Kidney (tissue), 14 donors: ENCODE measurements around the gene LAMB2. TPM values are rescaled to one million over a fixed set of nuclear protein-coding genes. Genes with fewer than 3 reads are reported as not detected.

Experiments used
- DNase-seq, 5 donors: peaks; one replicate each; pipeline ENCODE4 v3.0.0-alpha.2; 2013 to 2020
- FAIRE-seq: peaks from 2 replicates; lab custom pipeline; 2012; peaks lifted over from hg19 to GRCh38; lab: Jason Lieb, UNC
- H3K27ac ChIP-seq, 2 donors: one replicate each; pipeline ENCODE4 v1.7.0; 2013; ENCODE audit warnings: low read depth in 2 of 2, low read length in 2 of 2, inconsistent platforms in 1 of 2
- H3K27me3 ChIP-seq: one replicate; pipeline ENCODE4 v1.7.1; 2013; ENCODE audit warnings: low read length, inconsistent platforms; ENCODE audit not compliant: control insufficient read depth, insufficient read depth
- H3K36me3 ChIP-seq, 3 donors: one replicate each; pipeline versions ENCODE4 v1.7.0 to v1.7.1; 2013; ENCODE audit warnings: low read length in 3 of 3, control low read depth in 1 of 3, inconsistent platforms in 1 of 3; ENCODE audit not compliant: insufficient read depth in 3 of 3, control insufficient read depth in 2 of 3
- H3K4me1 ChIP-seq, 3 donors: one replicate each; pipeline versions ENCODE4 v1.7.0 to v1.7.1; 2013; ENCODE audit warnings: low read length in 3 of 3, inconsistent platforms in 1 of 3, low read depth in 1 of 3; ENCODE audit not compliant: control insufficient read depth in 2 of 3, insufficient read depth in 2 of 3
- H3K4me3 ChIP-seq, 3 donors: one replicate each; pipeline versions ENCODE4 v1.7.0 to v1.8.1; 2013; ENCODE audit warnings: low read length in 3 of 3, control low read depth in 1 of 3, inconsistent platforms in 1 of 3
- H3K9ac ChIP-seq, 3 donors: one replicate each; pipeline versions ENCODE4 v1.7.0 to v1.7.1; 2013; ENCODE audit warnings: low read length in 3 of 3, control low read depth in 1 of 3, inconsistent platforms in 1 of 3
- H3K9me3 ChIP-seq, 3 donors: one replicate each; pipeline versions ENCODE4 v1.7.0 to v1.7.1; 2013; ENCODE audit warnings: low read length in 3 of 3, control low read depth in 1 of 3, inconsistent platforms in 1 of 3; ENCODE audit not compliant: control insufficient read depth in 2 of 3, insufficient read depth in 1 of 3
- intact Hi-C: fragments of 100-400 bp; cut with DNase I; formaldehyde crosslinking; loops from one replicate; pipeline ENCODE4 v1.11.1; 2022
- polyA plus RNA-seq: library from polyadenylated mRNA; stranded (reverse); fragments of 350-450 nt; fragmentation: Illumina TruSeq; extraction: RNeasy Lipid Tissue Mini Kit (QIAGEN cat#74804); gene quantifications from one replicate; pipeline ENCODE4 v1.2.3, GENCODE V29; 2014; ENCODE audit warnings: low read depth, low replicate concordance; ENCODE audit not compliant: insufficient read depth
- total RNA-seq: library from RNA; stranded (reverse); fragmentation: NEBNext Ultra II Directional; extraction: Animal tissue kit (Norgen Biotek cat#: 25700); gene quantifications from one replicate; pipeline ENCODE4 v1.2.1, GENCODE V29; 2021
- TF ChIP-seq, protein P1 (sequence below): IDR thresholded peaks from 3 replicates; pipeline ENCODE4 v1.5.1; 2012; ENCODE audit warnings: mild to moderate bottlenecking, moderate library complexity, borderline replicate concordance; ENCODE audit not compliant: insufficient read depth; ENCODE audit errors: extremely low read depth
- donor health status: control.
- donor health status: control.
- donor health status: control.
- donor health status: control.
- donor health status: control.
- donor health status: DM: yes; HTN: yes; CAD: no.
- donor health status: Normal renal cell carcinoma (clear cell type).

LAMB2 gene
- total and polyA plus RNA-seq, 2 donors from 2014 or later = 444 to 460 TPM

DNA sequence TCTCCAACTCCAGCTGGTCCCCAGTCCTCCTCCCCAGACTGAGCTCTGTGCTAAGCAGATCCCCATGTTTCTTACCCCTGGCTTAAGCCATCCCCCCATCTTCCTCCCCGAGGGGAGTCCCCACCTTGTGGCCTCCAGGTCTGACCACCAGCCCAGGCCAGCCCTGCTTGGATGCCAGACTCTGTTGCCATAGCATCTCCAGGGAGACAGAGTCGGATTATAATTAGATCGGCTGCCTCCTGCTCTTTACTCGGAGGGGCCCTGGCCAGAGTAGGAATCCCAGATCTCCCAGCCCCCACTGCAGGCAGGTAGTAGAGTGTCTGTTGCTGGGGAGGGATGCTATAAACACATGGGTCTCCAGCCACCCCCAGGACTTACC, 40.9 kb upstream of the LAMB2 start:
- peak overlapping the region in 2 of 3 donors; percentile 14 to 89 for H3K4me3 ChIP-seq
- H3K9me3 ChIP-seq = no peaks in the 10 kb centered on the region
- peak overlapping the region in 2 of 3 donors; percentile 45 to 67 for H3K9ac ChIP-seq
- no peaks in the 10 kb centered on the region for H3K27me3 ChIP-seq
- peaks cover 0 to 32% (median 29%) of the 10 kb centered on the region in 3 donors for H3K4me1 ChIP-seq
- peaks cover 0 to 20% (median 2%) of the 10 kb centered on the region in 3 donors for H3K36me3 ChIP-seq
- intact Hi-C loops = loop anchor here (10.0 kb wide), 1 partner anchor 111 kb away; no protein-coding TSS in a partner anchor
- peak overlapping the region; percentile 74 to 88 for H3K27ac ChIP-seq
- TF ChIP-seq, protein P1, sequence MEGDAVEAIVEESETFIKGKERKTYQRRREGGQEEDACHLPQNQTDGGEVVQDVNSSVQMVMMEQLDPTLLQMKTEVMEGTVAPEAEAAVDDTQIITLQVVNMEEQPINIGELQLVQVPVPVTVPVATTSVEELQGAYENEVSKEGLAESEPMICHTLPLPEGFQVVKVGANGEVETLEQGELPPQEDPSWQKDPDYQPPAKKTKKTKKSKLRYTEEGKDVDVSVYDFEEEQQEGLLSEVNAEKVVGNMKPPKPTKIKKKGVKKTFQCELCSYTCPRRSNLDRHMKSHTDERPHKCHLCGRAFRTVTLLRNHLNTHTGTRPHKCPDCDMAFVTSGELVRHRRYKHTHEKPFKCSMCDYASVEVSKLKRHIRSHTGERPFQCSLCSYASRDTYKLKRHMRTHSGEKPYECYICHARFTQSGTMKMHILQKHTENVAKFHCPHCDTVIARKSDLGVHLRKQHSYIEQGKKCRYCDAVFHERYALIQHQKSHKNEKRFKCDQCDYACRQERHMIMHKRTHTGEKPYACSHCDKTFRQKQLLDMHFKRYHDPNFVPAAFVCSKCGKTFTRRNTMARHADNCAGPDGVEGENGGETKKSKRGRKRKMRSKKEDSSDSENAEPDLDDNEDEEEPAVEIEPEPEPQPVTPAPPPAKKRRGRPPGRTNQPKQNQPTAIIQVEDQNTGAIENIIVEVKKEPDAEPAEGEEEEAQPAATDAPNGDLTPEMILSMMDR = no peak
- DNase-seq (peak; percentile 43 to 77 (median 71)), FAIRE-seq (no peak)

DNA sequence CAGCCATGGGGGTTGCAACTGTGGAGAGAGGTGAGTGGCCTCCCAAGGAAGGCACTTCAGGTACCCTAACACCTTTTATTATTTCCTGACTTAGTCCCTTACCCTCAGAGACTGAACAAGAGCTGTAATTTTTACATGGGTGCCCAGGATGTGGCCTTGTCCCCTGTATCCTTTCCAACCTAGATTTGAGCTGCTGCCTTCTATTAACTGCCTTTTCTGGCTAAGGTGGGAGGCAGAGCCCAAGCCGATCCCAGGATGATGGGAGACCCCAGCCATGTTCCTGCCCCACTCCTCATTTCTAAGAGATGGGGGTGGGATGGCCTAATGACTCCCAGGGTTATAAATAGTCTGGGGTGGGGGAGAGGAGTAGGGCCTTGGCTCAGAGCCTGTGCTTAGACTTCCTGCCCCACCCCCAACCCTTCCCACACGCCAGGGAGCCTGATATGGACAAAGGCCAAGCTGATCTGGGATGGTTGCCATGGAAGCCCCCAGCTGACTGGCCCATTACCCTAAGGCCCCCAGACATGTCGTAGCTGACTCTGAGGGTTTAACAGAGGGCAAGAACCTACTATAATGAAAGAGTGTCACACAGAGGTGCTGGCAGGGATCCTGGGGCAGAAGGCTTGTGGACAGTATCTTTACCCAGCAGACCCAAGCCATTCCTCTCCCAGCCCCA, 40.4 kb upstream of the LAMB2 start:
- Histone ChIP-seq H3K4me3 (peak overlapping the region; percentile 20 to 89 (median 38)), H3K9ac (peak overlapping the region in 2 of 3 donors; percentile 48 to 67), H3K27ac (peak overlapping the region; percentile 74 to 88), H3K4me1 (peaks cover 0 to 32% (median 29%) of the 10 kb centered on the region in 3 donors), H3K36me3 (peaks cover 0 to 20% (median 2%) of the 10 kb centered on the region in 3 donors), H3K27me3 (no peaks in the 10 kb centered on the region), H3K9me3 (no peaks in the 10 kb centered on the region)
- intact Hi-C loops = loop anchor here (10.0 kb wide), 1 partner anchor 112 kb away; no protein-coding TSS in a partner anchor
- FAIRE-seq (no peak), DNase-seq (peak; percentile 83 to 93 (median 86))
- TF ChIP-seq, protein P1 = no peak

DNA sequence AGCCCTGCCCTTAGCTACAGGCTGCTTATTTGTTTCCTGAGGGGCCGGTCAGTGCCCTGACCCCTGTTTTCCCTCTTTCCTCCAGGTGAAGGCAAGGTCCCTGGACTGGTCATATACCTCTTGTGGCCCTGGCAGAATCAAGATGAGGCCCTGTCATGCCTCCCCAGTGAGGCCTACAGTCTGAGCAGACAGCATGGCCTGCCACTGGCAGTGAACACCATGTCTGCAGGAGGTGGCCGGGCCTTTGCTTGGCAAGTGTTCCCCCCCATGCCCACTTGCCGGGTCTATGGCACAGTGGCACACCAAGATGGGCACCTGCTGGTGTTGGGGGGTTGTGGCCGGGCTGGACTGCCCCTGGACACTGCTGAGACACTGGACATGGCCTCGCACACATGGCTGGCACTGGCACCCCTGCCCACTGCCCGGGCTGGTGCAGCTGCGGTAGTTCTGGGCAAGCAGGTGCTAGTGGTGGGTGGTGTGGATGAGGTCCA, 39.7 kb upstream of the LAMB2 start:
- Histone ChIP-seq H3K27me3 (no peaks in the 10 kb centered on the region), H3K9me3 (no peaks in the 10 kb centered on the region), H3K9ac (peak overlapping the region in 2 of 3 donors; percentile 52 to 67), H3K36me3 (peaks cover 0 to 20% (median 2%) of the 10 kb centered on the region in 3 donors), H3K27ac (peak overlapping the region; percentile 74 to 88), H3K4me3 (peak overlapping the region; percentile 83 to 89 (median 85)), H3K4me1 (peaks cover 0 to 32% (median 29%) of the 10 kb centered on the region in 3 donors)
- TF ChIP-seq, protein P1 = no peak
- FAIRE-seq (no peak), DNase-seq (peak in 2 of 5 donors; percentile 56 to 74)
- intact Hi-C loops = loop anchor here (10.0 kb wide), 1 partner anchor 112 kb away; no protein-coding TSS in a partner anchor
